ENCODE measurements around the gene RYR1. TPM values are rescaled to one million over a fixed set of nuclear protein-coding genes. Genes with fewer than 3 reads are reported as not detected.

The RYR1 gene
- polyA plus RNA-seq, 1 of the 3 experiments (the other 2 are of a cell fraction) = under 0.01 TPM

GRCh38 chr19:38395381-38396114 lies 37.9 kb upstream of the RYR1 start:
- Histone ChIP-seq H3K9me2 (no peaks in the 10 kb centered on the region), H3K9me3 (no peaks in the 10 kb centered on the region), H3K4me2 (no peak overlapping the region), H4K20me1 (ENCODE audit: insufficient read depth) (no peaks in the 10 kb centered on the region), H3K27me3 (ENCODE audit: insufficient read depth) (no peaks in the 10 kb centered on the region), H3K4me1 (ENCODE audit: control insufficient read depth in 1 of 2, insufficient read depth in 2 of 2, low read depth in 1 of 2, low read length in 1 of 2) (peaks cover 0 to 6% of the 10 kb centered on the region in 2 experiments; a peak in 2 of 4 replicates), H3K9ac (no peak overlapping the region), H3F3A (replicated peaks; ENCODE audit: insufficient read depth) (peaks cover 3% of the 10 kb centered on the region), H3K79me2 (ENCODE audit: insufficient read depth) (peaks cover 17% of the 10 kb centered on the region; the same call in 1 of the 2 replicates), H3K36me3 (replicated peaks in 1 of 2; ENCODE audit: control insufficient read depth in 1 of 2, insufficient read depth in 2 of 2, low read length in 1 of 2) (peaks cover 22 to 35% of the 10 kb centered on the region in 2 experiments), H3K27ac (ENCODE audit: low read depth in 2 of 2, low read length in 1 of 2) (no peak overlapping the region), H2AFZ (ENCODE audit: low read depth) (no peak overlapping the region), H3K4me3 (ENCODE audit: low read depth in 2 of 2, low read length in 1 of 2) (no peak overlapping the region)
- 96% methylated on average over 73 of the region's 86 CpGs for WGBS (ENCODE audit: low lambda C conversion rate)
- ChIA-PET POLR2A (no interaction called here), CTCF (interaction anchor here (2.9 kb wide), 1 partner anchor 7 kb away, joined by 13 read pairs; the partner anchor contains the start of gene FAM98C)
- no peak for DNase-seq
- TF ChIP-seq ZBTB33 (IDR thresholded peaks at IDR 0.05; ENCODE audit: borderline replicate concordance, low read depth) (no peak), NFIC (IDR thresholded peaks at IDR 0.05; ENCODE audit: borderline replicate concordance) (no peak), RAD21 (IDR thresholded peaks at IDR 0.05; ENCODE audit: low read length) (no peak), CHD2 (IDR thresholded peaks at IDR 0.05; ENCODE audit: low read length, partially characterized antibody) (no peak), TCF12 (IDR thresholded peaks at IDR 0.05) (no peak), NRF1 (IDR thresholded peaks at IDR 0.05; ENCODE audit: low read depth, low read length) (no peak), POLR2AphosphoS5 (IDR thresholded peaks at IDR 0.05; ENCODE audit: low read depth, low read length) (no peak), FOXM1 (IDR thresholded peaks at IDR 0.05; ENCODE audit: low read depth) (no peak), TEAD4 (IDR thresholded peaks at IDR 0.05; ENCODE audit: borderline replicate concordance, insufficient read depth) (no peak), ELF1 (IDR thresholded peaks at IDR 0.05) (no peak), IRF3 (IDR thresholded peaks at IDR 0.05; ENCODE audit: low read depth, low read length) (no peak), SMC3 (IDR thresholded peaks at IDR 0.05; ENCODE audit: low read depth, low read length) (no peak), GATA2 (CRISPR knock-in tag; IDR thresholded peaks at IDR 0.05) (no peak), FOSL2 (IDR thresholded peaks at IDR 0.05; ENCODE audit: borderline replicate concordance, low read depth) (no peak), MEF2A (IDR thresholded peaks at IDR 0.05; ENCODE audit: borderline replicate concordance, low read depth) (no peak), FOXJ3 (CRISPR knock-in tag; IDR thresholded peaks at IDR 0.05) (no peak)

Measured in SK-N-SH (cell line).